GM18951 (cell line): Measurements from ENCODE around the gene CCDC74B.
"Not testable (repeated sequence)": the region's sequence is repeated elsewhere in the genome, so short reads cannot be mapped to it uniquely, and the experiment has no call there.

Experiments
- POLR2A ChIP-seq: IDR thresholded peaks from 4 replicates; pipeline ENCODE4 v1.6.1; 2011; ENCODE audit warnings: mild to moderate bottlenecking; ENCODE audit not compliant: insufficient read length, insufficient read depth; ENCODE audit errors: extremely low read depth
- in situ Hi-C: fragments of 300-500 bp; cut with MboI; formaldehyde crosslinking; loops from one replicate; pipeline ENCODE4 v1.12.0; 2022; ENCODE audit warnings: low sequenced_read_pairs, mixed read lengths, inconsistent platforms; ENCODE audit not compliant: unreplicated experiment

The CCDC74B gene

DNA sequence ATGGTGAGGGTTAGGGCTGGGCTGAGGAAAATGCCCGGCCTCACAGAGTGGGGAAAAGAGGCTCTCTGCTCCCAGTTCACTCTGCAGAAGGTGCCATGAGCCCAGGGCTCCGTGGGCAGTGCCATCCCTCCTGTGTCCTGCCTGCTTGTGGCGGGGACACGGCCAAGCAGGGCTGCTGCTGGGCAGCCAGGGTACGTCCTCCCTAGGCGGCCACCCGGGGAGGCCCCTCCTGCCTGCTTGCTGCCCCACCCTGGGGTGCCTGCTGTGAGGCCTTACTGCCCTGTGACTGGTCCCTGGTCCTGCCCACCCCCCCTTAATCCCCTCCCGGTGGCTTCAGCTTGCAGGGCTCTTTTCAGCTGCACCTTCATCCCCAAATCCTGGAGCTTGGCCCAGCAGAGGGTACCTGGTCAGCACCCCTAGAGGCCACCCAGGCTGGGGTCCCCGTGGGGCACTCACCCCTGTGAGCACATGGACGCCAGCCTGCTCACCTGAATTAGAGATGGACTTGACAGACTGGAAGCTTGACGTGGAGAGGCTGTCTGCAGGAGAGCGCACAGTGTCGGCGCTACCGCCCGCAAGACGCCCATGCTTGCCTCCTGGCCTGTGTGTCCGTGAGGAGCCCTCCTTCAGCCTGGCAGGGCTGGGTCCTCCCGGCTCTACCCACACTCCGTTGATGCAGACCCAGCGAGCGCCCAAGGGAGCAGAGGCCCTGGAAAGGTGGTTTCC is 3.1 kb downstream of the CCDC74B start:
- in situ Hi-C loops = not testable (repeated sequence)

DNA sequence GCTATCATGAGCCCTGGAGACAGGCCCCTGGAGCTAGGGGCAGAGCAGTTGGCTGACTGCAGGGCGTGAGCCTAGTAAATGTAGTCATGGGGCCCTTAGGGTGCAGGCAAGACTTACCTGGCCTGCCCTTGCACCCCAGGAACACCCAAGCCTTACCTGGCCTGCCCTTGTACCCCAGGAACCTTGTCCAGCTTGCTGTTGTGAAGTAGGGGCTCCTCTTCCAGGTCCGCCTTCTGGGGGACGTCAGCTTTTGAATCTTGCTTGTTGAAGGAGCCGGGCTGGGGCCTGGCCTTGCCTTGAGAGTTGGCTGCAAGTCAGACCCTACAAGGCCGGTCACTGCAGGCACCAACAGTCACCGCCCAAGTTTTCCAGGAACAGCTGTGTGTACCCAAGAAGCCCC is 3.9 kb downstream of the CCDC74B start:
- in situ Hi-C loops = not testable (repeated sequence)

DNA sequence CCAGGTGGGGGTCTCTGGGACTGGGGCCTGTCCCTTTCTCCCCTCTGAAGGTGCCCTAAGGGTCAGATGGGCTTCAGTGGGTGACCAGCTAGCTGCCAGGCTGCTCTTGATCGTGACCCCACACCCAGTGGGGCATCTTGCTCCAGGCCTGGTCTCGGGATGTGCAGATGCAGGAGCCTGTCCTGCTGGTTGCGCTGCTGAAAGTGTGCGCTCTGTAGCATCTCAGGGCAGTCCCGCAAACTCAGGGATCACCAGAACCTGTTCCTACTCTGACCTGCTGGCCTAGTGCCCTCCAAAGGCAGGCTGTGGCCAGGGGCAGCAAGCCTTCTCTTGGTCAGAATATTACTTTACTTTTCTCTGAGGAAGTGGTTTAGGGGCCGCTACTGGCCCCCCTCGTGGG is 4.4 kb downstream of the CCDC74B start:
- in situ Hi-C loops = not testable (repeated sequence)

DNA sequence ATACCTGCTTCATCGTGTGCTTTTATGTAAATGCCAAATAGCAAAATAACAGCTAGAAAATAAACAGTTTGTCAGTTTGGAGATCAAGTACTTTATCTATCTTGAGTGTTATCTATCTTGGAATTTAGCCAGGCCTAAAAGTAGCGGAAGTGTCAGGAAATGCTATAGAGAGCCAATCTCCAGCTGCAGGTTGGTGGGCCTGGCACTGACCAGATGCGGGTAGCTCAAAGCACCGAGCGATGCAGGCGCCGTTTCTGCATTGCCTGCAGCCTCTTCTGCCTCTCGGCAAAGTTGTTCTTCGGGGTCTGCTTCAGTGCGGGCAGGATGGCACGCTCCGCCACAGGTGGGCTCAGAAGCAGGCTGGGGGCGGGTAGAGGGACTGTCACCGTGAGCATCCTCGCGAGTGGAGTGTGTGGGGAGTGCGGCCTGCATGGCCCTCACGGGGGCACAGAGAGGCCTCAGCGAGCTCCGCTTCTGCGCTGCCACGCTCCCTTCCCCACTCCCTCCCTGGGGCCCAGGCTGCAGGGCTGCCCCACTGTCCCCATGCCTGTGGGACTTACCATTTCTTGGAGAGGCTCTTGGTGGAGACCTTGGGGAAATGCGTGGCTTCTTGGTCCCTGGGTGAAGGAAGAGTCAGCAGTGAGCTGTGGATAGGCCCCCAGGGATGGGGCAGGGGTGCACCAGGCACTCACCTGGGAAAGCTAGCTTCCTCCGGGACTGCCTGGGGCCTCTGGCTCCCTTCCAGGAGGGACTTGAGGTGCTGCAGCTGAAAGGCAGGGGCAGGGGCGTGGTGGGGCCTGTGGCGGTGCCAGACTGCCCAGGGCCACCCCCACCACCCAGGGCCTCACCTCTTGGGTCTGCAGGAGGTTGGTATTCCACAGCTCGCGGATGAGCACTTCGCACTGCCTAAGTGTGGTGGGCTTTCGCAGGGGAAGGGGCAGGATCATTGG is 5.3 kb downstream of the CCDC74B start:
- in situ Hi-C loops = not testable (repeated sequence)

DNA sequence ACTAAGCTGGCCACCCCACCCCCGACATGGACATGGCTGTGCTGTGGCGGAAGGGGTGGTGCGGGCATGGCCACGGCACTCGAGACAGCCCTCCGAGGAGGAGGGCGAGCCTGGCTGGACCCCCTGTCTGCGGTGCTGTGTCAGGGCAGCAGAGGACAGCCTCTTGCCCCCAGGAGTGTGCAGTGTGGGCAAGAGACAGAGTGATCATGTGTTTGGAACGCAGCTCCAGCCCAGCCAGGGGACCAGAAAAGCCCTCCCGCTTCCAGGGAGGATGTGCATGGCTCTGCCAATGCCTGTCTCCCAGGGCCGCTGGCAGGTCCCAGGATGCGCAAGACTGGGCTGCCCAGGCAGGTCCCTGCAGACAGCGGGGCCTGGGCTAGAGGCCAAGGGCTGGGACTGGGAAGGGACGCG is 6.1 kb downstream of the CCDC74B start:
- in situ Hi-C loops = not testable (repeated sequence)

DNA sequence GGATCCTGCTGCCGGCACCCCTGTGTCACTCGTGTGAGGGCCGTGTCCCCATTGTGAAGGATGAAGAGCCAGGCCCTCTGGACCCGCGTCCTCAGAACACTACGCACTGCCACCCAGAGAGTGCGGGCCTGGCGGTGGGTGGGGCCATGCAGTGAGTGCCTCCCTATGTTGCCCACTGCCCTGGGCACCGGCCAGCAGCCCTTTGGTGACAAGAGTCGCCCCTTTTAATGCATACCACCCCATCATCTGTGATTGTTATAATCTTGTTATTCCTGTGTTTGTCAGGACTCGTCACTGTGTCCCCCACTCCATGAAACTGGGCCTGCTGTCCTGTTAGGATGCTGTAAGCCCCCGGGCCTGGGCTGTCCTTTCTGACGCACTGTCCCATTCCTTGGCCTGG is 6.6 kb downstream of the CCDC74B start:
- in situ Hi-C loops = not testable (repeated sequence)

DNA sequence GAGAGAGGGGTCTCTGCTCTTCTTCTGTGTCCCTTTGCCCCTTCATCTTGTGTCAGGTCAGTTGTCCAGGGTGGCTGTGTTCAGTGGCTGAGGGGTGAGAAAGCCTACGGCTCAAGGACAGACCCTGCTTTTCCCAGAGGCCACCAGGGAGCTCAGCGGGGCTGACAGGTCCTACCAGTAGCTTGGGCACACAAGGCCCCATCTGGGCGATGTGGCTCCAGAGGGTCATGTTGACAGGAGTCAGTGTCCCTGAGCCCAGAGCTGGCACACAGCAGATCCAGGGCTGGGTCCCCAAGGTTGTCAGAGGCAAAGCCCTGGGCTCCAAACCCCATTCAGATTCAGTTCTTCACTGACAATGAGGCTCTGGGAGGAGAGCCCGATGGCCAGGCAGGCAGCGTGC is 7.8 kb downstream of the CCDC74B start:
- in situ Hi-C loops = not testable (repeated sequence)

DNA sequence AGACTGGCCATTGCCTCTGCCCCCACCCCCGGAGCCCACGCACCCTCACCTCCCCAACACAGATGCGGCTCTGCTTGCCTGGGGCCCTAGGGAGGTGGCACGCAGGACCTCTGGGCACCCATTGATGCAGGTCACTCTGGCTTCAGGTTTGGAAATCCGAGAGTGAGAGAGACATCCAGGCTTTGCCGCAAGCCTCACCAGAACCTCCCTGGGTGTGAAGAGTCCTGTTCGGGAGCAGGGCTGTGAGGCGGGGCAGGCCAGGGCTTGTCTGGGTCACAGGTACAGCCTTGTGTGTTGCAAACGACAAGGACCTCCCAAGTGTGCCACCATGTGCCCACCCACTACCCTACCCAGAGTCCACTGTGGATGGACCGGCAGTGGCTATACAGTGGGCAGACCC is 8.4 kb downstream of the CCDC74B start:
- in situ Hi-C loops = not testable (repeated sequence)

DNA sequence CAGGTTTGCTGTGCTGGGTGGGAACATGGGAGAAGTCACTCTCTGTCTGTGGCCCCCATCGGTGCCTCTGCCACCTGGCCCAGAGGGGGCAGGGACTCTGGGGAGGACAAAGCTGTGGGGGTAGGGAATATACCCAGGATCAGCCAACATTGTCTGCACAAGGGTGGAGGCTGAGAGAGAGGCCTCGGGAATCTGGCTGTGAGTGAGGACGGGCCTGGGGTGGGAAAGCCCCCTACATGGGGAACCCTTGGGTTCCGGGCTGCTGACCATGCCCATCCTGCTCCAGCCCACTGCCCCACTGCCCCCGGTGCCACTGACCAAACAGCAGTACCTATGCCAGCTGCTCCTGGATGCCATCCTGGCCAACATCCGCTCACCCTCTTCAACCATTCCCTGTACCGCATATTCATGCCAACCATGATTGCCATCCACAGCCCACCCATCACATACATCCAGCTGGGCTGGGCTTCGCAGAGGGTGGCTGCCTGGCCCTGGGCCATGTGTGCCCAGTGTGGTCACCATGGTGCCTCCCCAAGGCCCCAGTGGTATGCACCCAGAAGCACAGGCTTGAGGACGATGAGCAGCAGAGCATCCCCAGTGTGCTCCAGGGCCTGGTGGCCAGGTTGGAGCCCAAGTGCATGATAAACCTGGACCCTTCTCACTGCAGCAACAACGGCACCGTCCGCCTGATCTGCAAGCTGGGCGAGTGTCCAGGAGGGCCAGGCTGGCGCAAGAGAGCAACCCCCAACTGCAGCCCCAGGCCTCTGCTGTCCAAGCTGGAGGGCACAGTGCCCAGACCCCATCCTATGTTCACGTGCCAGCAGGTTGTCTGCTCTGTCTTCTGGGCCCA is 9.0 kb downstream of the CCDC74B start:
- in situ Hi-C loops = no loop called here
- TF ChIP-seq POLR2A = no peak

DNA sequence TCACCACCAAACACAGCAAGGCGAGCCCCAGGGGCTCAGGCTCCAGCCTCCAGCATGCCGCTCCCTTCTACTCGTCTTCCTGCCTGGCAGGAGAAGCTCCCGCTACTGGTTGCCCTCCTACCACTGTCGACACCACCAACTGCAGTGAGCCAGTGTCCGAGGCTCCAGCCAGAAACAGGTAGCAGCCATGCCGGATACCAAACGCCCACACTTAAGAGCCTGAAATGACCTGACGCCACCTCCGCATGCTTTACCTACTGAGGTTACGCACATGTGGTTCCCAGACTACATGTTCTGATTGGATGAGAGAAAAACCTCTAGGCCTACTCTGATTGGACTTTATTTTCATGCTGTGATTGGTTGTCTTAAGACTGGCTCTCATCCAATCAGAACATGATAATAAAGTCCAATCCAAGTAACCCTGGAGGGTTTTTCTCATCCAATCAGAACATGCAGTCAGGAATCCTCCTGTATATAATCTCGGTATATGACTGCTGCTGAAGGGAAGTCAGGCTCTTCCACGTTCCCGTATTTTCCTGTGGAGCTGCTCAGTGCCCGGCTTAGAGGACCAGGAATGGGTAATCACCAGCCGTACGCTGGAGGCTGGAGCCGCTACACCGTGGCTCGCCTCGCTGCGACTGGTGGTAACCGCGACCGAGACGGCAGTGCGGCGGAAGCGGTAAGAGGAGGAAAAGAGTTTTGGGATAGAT is 15.6 kb downstream of the CCDC74B start, which contains the start of gene POTEF:
Gene POTEF (minus strand): TSS at position 103 of the 710 bp plus-strand sequence. CDS start 8,707 bp downstream, outside the sequence.
- in situ Hi-C loops = not testable (repeated sequence)

DNA sequence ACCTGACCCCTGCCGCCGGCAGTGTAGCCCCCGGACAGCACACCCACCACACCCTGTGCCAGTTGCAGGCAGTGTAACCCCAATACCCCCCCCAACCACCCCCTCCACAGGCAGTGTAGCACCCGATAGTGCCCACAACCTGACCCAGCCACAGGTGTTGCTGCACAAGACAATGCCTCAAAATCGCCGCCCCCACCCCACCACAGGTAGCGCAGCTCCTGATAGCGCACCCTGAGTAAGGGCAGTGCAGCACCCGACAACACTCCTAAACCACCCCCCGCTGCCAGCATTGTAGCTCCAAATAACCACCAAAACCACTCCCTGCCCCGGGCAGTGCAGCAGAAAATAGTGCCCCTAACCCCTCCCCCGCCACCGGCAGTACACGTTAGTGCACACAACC is 16.4 kb downstream of the CCDC74B start:
- in situ Hi-C loops = not testable (repeated sequence)

DNA sequence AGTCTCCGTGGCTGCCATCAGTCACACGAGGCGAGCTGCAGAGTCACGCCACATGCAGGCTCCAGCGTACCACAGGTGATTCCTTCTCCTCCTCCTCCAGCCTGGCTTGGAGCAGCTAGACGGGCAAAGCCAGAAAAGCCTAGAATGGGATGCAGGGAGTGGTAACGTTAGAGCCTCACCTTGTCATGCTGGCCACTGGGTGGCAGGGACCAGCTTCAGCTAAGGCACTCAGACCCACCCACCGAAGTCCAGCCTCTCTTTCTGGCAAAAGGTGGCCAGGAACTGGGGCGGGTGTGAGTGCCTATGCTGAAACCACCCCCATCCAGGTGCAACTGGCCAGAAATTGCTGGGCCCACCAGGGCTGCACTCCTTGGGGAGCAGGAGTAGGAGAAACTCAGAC is 17.2 kb downstream of the CCDC74B start:
- in situ Hi-C loops = not testable (repeated sequence)

DNA sequence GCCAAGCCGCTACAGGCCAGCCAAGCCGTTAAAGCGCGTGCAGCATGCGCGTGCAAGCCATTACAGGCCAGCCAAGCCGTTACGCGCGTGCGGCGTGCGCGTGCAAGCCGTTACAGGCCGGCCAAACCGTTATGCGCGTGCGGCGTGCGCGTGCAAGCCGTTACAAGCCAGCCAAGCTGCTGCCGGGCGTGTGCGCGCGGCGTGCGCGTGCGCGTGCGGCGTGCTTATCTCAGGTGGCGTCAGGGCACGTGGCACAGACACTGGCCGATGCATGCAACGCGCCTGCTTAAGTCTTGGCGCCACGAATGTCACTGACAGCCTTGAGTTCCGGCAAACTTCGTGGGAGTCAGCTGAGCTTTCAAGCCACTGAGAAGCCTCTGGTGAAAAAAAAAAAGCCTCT is 24.0 kb downstream of the CCDC74B start:
- in situ Hi-C loops = not testable (repeated sequence)

DNA sequence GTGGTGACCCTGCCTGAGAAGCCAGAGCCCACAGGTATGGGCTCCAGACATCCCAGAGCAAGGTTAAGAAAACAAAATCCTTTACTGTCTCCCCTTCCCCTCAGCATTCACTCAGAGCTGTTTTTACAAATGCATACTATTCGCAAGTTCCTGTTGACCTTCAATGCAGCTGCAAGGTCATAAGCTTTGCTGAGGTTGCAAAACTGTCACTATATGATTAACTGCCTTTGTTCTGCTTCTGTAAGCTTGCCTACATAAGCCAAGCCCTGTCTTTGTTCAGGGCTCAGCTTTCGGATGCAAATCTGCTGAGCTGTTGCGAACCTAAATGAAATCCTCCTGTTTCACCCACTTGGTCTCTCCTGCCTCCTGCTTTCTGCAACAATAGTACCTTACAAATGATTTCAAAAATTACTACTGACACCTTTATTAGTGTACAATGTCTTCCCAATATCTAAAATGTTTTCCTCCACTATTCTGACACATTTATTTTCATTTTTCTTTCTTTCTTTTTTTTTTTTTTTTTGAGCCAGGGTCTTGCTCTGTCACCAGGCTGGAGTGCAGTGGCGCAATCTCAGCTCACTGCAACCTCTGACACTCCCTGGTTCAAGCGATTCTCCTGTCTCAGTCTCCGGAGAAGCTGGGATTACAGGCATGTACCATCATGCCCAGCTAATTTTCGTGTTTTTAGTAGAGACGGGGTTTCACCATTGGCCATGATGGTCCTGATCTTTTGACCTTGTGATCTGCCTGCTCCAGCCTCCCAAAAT is 42.1 kb downstream of the CCDC74B start:
- in situ Hi-C loops = not testable (repeated sequence)
